Stomach (tissue), 4 donors: Measurements from ENCODE around the gene KIFC3.

Source experiments
- CTCF ChIP-seq, 7 experiments: fragments of 450-650 bp in 4 of 7; fragments of 200-600 bp in 3 of 7; sonication (generic) in 3 of 7; IDR thresholded peaks; one replicate each; pipeline ENCODE4 v1.5.1; 2016 to 2019; ENCODE audit warnings: antibody characterized with exemption in 7 of 7, control low read depth in 2 of 7, mild to moderate bottlenecking in 1 of 7
- POLR2A ChIP-seq, 4 donors: fragments of 450-650 bp; IDR thresholded peaks; one replicate each; pipeline ENCODE4 v1.6.1; 2016; ENCODE audit warnings: antibody characterized with exemption in 4 of 4, control low read depth in 2 of 4, mild to moderate bottlenecking in 1 of 4, moderate library complexity in 1 of 4
- POLR2AphosphoS5 ChIP-seq, 3 donors: sonication (generic); formaldehyde crosslinking; IDR thresholded peaks; one replicate each; pipeline ENCODE4 v1.6.1; 2016; ENCODE audit warnings: antibody characterized with exemption in 3 of 3

GRCh38 chr16:57713596-57713995 lies 88.7 kb downstream of the KIFC3 start:
- TF ChIP-seq POLR2AphosphoS5 (IDR thresholded peaks at IDR 0.05) = no peak
- TF ChIP-seq CTCF (IDR thresholded peaks at IDR 0.05) = no peak
- no peak for TF ChIP-seq POLR2A (IDR thresholded peaks at IDR 0.05)
